Uterus (tissue), 2 donors: ENCODE measurements around the gene ABHD8.

Source experiments
- POLR2A ChIP-seq, 2 donors: fragments of 450-650 bp; IDR thresholded peaks; one replicate each; pipeline ENCODE4 v1.6.1; 2016; ENCODE audit warnings: antibody characterized with exemption in 2 of 2, mild to moderate bottlenecking in 1 of 2, moderate library complexity in 1 of 2
- TF ChIP-seq, protein P1 (sequence below), 4 experiments: fragments of 200-600 bp in 2 of 4; fragments of 450-650 bp in 2 of 4; sonication (generic) in 2 of 4; IDR thresholded peaks; one replicate each; pipeline ENCODE4 v1.5.1; 2016 to 2019; ENCODE audit warnings: antibody characterized with exemption in 4 of 4, mild to moderate bottlenecking in 2 of 4, moderate library complexity in 1 of 4

DNA sequence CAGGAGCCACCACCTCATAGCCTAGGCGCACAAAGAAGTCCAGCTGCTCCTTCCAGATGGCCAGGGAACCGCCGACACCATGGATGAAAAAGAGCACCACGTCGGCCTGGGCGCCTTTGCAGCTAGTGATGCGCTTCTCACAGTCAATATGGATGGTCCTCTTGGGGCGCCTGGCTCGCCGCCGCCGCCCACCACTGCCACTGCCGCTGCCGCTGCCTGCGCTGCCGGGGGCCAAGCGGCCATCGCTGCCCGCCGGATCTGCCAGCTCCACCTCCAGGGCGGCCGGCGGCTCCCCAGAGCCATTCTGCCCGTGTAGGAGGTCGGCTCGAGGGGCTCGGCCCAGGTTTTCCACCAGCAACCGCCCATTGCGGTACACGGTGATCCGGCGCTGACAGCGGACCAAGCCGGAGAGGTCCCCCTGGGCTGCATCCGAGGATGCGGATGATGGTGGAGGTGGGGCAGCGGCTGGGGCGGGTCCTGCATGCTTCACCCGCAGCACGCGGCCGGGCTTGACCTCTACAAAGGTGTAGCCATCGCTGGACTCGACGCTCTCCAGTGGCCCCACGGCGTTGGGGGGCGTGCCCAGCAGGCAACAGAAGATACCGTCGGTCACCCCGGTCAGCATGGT, 2.1 kb downstream of the ABHD8 start:
- TF ChIP-seq, protein P1, sequence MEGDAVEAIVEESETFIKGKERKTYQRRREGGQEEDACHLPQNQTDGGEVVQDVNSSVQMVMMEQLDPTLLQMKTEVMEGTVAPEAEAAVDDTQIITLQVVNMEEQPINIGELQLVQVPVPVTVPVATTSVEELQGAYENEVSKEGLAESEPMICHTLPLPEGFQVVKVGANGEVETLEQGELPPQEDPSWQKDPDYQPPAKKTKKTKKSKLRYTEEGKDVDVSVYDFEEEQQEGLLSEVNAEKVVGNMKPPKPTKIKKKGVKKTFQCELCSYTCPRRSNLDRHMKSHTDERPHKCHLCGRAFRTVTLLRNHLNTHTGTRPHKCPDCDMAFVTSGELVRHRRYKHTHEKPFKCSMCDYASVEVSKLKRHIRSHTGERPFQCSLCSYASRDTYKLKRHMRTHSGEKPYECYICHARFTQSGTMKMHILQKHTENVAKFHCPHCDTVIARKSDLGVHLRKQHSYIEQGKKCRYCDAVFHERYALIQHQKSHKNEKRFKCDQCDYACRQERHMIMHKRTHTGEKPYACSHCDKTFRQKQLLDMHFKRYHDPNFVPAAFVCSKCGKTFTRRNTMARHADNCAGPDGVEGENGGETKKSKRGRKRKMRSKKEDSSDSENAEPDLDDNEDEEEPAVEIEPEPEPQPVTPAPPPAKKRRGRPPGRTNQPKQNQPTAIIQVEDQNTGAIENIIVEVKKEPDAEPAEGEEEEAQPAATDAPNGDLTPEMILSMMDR (IDR thresholded peaks at IDR 0.05): no peak
- TF ChIP-seq POLR2A (IDR thresholded peaks at IDR 0.05): no peak
